Immature natural killer cell (primary cell): Measurements from ENCODE around the gene GPR132. TPM values are rescaled to one million over a fixed set of nuclear protein-coding genes. Genes with fewer than 3 reads are reported as not detected.
A peak's percentile ranks its signal among the peaks of the same experiment; 100 is the strongest.

Experiments
- DNase-seq, 3 donors: peaks; one replicate each; pipeline ENCODE4 v3.0.0; 2022; ENCODE audit warnings: mixed read lengths in 1 of 3
- H3K27ac Mint-ChIP-seq, 6 donors: one replicate each; pipeline ENCODE4 v1.8.0; 2020; ENCODE audit warnings: mixed read lengths in 6 of 6, mild to moderate bottlenecking in 5 of 6, inconsistent platforms in 4 of 6, moderate library complexity in 3 of 6
- H3K27me3 Mint-ChIP-seq, 3 donors: one replicate each; pipeline ENCODE4 v1.8.0; 2020 to 2021; ENCODE audit warnings: low read depth in 3 of 3, mild to moderate bottlenecking in 3 of 3, mixed read lengths in 3 of 3, moderate library complexity in 3 of 3, inconsistent platforms in 1 of 3
- H3K36me3 Mint-ChIP-seq, 3 donors: one replicate each; pipeline ENCODE4 v1.8.0; 2020; ENCODE audit warnings: mixed read lengths in 3 of 3, inconsistent platforms in 2 of 3, mild to moderate bottlenecking in 2 of 3
- H3K4me1 Mint-ChIP-seq, 2 donors: one replicate each; pipeline ENCODE4 v1.8.0; 2020; ENCODE audit warnings: inconsistent platforms in 2 of 2, mild to moderate bottlenecking in 2 of 2, mixed read lengths in 2 of 2, moderate library complexity in 1 of 2
- H3K4me3 Mint-ChIP-seq, 5 donors: one replicate each; pipeline ENCODE4 v1.8.0; 2020; ENCODE audit warnings: mild to moderate bottlenecking in 5 of 5, mixed read lengths in 5 of 5, inconsistent platforms in 3 of 5, moderate library complexity in 3 of 5
- H3K9me3 Mint-ChIP-seq, 6 donors: one replicate each; pipeline ENCODE4 v1.8.0; 2020; ENCODE audit warnings: mild to moderate bottlenecking in 6 of 6, mixed read lengths in 6 of 6, inconsistent platforms in 4 of 6, moderate library complexity in 3 of 6
- polyA plus RNA-seq, 3 donors: library from polyadenylated mRNA; unstranded; fragments of 300-500 nt; fragmentation: Illumina TruSeq; gene quantifications; one replicate each; pipeline ENCODE4 v1.2.3, GENCODE V29; 2021

GPR132 gene
- polyA plus RNA-seq, 3 donors from 2014 or later, result 5.8 to 25.6 (median 8.4) TPM

GRCh38 chr14:105076296-105076804 is 11.1 kb upstream of the GPR132 start:
- Mint-ChIP-seq H3K9me3 (no peaks in the 10 kb centered on the region), H3K27ac (peak overlapping the region; percentile 65 to 97 (median 84)), H3K4me1 (peaks cover 25 to 30% of the 10 kb centered on the region in 2 donors), H3K36me3 (no peaks in the 10 kb centered on the region), H3K27me3 (peaks cover 0 to 7% (median 0%) of the 10 kb centered on the region in 3 donors), H3K4me3 (peak overlapping the region; percentile 77 to 92 (median 87))
- no peak for DNase-seq

GRCh38 chr14:105075379-105076295 is 10.4 kb upstream of the GPR132 start:
- peak overlapping the region in 4 of 6 donors; percentile 23 to 72 (median 58) for H3K27ac Mint-ChIP-seq
- peak overlapping the region in 3 of 5 donors; percentile 5 to 41 (median 33) for H3K4me3 Mint-ChIP-seq
- no peaks in the 10 kb centered on the region for H3K36me3 Mint-ChIP-seq
- no peaks in the 10 kb centered on the region for H3K9me3 Mint-ChIP-seq
- peaks cover 0 to 5% (median 0%) of the 10 kb centered on the region in 3 donors for H3K27me3 Mint-ChIP-seq
- peak in 2 of 3 donors; percentile 33 to 41 for DNase-seq
- peaks cover 25 to 28% of the 10 kb centered on the region in 2 donors for H3K4me1 Mint-ChIP-seq

- DNase-seq, result no peak
- no peaks in the 10 kb centered on the region for H3K36me3 Mint-ChIP-seq
- peaks cover 0 to 5% (median 0%) of the 10 kb centered on the region in 3 donors for H3K27me3 Mint-ChIP-seq
- H3K4me3 Mint-ChIP-seq, result no peak overlapping the region
- H3K9me3 Mint-ChIP-seq, result no peaks in the 10 kb centered on the region
- peaks cover 27 to 34% of the 10 kb centered on the region in 2 donors for H3K4me1 Mint-ChIP-seq
- H3K27ac Mint-ChIP-seq, result no peak overlapping the region
Observed at GRCh38 chr14:105074601-105075053, 9.4 kb upstream of the GPR132 start.

GRCh38 chr14:105073720-105074600 is 8.7 kb upstream of the GPR132 start:
- Mint-ChIP-seq H3K4me1 (peaks cover 29 to 37% of the 10 kb centered on the region in 2 donors), H3K27ac (peak overlapping the region in 1 of 6 donors; percentile 28), H3K36me3 (no peaks in the 10 kb centered on the region), H3K27me3 (peaks cover 0 to 5% (median 0%) of the 10 kb centered on the region in 3 donors), H3K4me3 (no peak overlapping the region), H3K9me3 (no peaks in the 10 kb centered on the region)
- no peak for DNase-seq

GRCh38 chr14:105072892-105073719 is 7.9 kb upstream of the GPR132 start:
- Mint-ChIP-seq H3K27ac (peak overlapping the region in 1 of 6 donors; percentile 20), H3K4me1 (peaks cover 29 to 38% of the 10 kb centered on the region in 2 donors), H3K4me3 (no peak overlapping the region), H3K36me3 (no peaks in the 10 kb centered on the region), H3K9me3 (no peaks in the 10 kb centered on the region), H3K27me3 (peaks cover 0 to 5% (median 0%) of the 10 kb centered on the region in 3 donors)
- no peak for DNase-seq

GRCh38 chr14:105072381-105072861 is 7.2 kb upstream of the GPR132 start:
- H3K4me3 Mint-ChIP-seq, result no peak overlapping the region
- peaks cover 0 to 5% (median 0%) of the 10 kb centered on the region in 3 donors for H3K27me3 Mint-ChIP-seq
- H3K4me1 Mint-ChIP-seq, result peaks cover 25 to 32% of the 10 kb centered on the region in 2 donors
- H3K27ac Mint-ChIP-seq, result peak overlapping the region in 2 of 6 donors; percentile 20 to 70
- DNase-seq, result no peak
- no peaks in the 10 kb centered on the region for H3K36me3 Mint-ChIP-seq
- no peaks in the 10 kb centered on the region for H3K9me3 Mint-ChIP-seq

GRCh38 chr14:105071942-105072341 is 6.7 kb upstream of the GPR132 start:
- Mint-ChIP-seq H3K9me3 (no peaks in the 10 kb centered on the region), H3K4me1 (peaks cover 25 to 27% of the 10 kb centered on the region in 2 donors), H3K36me3 (no peaks in the 10 kb centered on the region), H3K4me3 (no peak overlapping the region), H3K27me3 (peaks cover 0 to under 1% (median 0%) of the 10 kb centered on the region in 3 donors), H3K27ac (peak overlapping the region in 2 of 6 donors; percentile 46 to 70)
- no peak for DNase-seq

GRCh38 chr14:105071326-105071725 is 6.1 kb upstream of the GPR132 start:
- no peaks in the 10 kb centered on the region for H3K9me3 Mint-ChIP-seq
- peaks cover 21% of the 10 kb centered on the region in 2 donors for H3K4me1 Mint-ChIP-seq
- no peaks in the 10 kb centered on the region for H3K27me3 Mint-ChIP-seq
- no peak overlapping the region for H3K4me3 Mint-ChIP-seq
- H3K27ac Mint-ChIP-seq, result peak overlapping the region in 3 of 6 donors; percentile 30 to 70 (median 46)
- DNase-seq, result no peak
- no peaks in the 10 kb centered on the region for H3K36me3 Mint-ChIP-seq

- Mint-ChIP-seq H3K9me3 (no peaks in the 10 kb centered on the region), H3K4me1 (peaks cover 17 to 24% of the 10 kb centered on the region in 2 donors), H3K4me3 (no peak overlapping the region), H3K27me3 (no peaks in the 10 kb centered on the region), H3K36me3 (no peaks in the 10 kb centered on the region), H3K27ac (peak overlapping the region in 3 of 6 donors; percentile 41 to 81 (median 49))
- no peak for DNase-seq
Observed at GRCh38 chr14:105070760-105071137, 5.5 kb upstream of the GPR132 start.

- Mint-ChIP-seq H3K27me3 (peaks cover 3 to 4% (median 4%) of the 10 kb centered on the region in 3 donors), H3K4me1 (peaks cover 13 to 27% of the 10 kb centered on the region in 2 donors), H3K36me3 (no peaks in the 10 kb centered on the region), H3K4me3 (peak overlapping the region in 1 of 5 donors; percentile 34), H3K9me3 (no peaks in the 10 kb centered on the region), H3K27ac (peak overlapping the region; percentile 28 to 86 (median 48))
- no peak for DNase-seq
Observed at GRCh38 chr14:105069871-105070759, 4.9 kb upstream of the GPR132 start.

- Mint-ChIP-seq H3K36me3 (no peaks in the 10 kb centered on the region), H3K27ac (peak overlapping the region in 5 of 6 donors; percentile 28 to 86 (median 49)), H3K27me3 (peaks cover 4 to 9% (median 9%) of the 10 kb centered on the region in 3 donors), H3K9me3 (no peaks in the 10 kb centered on the region), H3K4me1 (peaks cover 19 to 33% of the 10 kb centered on the region in 2 donors), H3K4me3 (peak overlapping the region in 1 of 5 donors; percentile 34)
- no peak for DNase-seq
Observed at GRCh38 chr14:105069522-105069870, 4.3 kb upstream of the GPR132 start.

GRCh38 chr14:105068818-105069217 is 3.6 kb upstream of the GPR132 start:
- Mint-ChIP-seq H3K4me3 (peak overlapping the region in 2 of 5 donors; percentile 25 to 28), H3K36me3 (no peaks in the 10 kb centered on the region), H3K9me3 (no peaks in the 10 kb centered on the region), H3K27me3 (peaks cover 4 to 13% (median 11%) of the 10 kb centered on the region in 3 donors), H3K4me1 (peaks cover 26 to 40% of the 10 kb centered on the region in 2 donors), H3K27ac (peak overlapping the region; percentile 5 to 98 (median 80))
- DNase-seq, result no peak
